Stimulated activated CD8-positive, alpha-beta memory T cell treated with anti-CD3 and anti-CD28 coated beads, Interleukin-12 subunit alpha, Interleukin-12 subunit beta, amount 100 ng/mL, for 24 hours (primary cell): Measurements from ENCODE around the gene IFNA16.
"Not testable (repeated sequence)": the region's sequence is repeated elsewhere in the genome, so short reads cannot be mapped to it uniquely, and the experiment has no call there.

ENCODE experiments used
- DNase-seq: peaks from one replicate; pipeline ENCODE4 v3.0.0-alpha.2; 2020; ENCODE audit errors: extremely low read depth

The IFNA16 gene

GRCh38 chr9:21217211-21217610 lies at the start of gene IFNA16:
IFNA16 (minus strand) TSS chr9:21217311; CDS start chr9:21217305, 6 bp downstream.
- not testable (repeated sequence) for DNase-seq

- DNase-seq, result no peak
These were observed 48.5 kb upstream of the IFNA16 start for GRCh38 chr9:21265421-21266189.

GRCh38 chr9:21255538-21256212 lies 38.6 kb upstream of the IFNA16 start:
- no peak for DNase-seq

GRCh38 chr9:21252721-21253547 lies 35.8 kb upstream of the IFNA16 start:
- no peak for DNase-seq

DNA sequence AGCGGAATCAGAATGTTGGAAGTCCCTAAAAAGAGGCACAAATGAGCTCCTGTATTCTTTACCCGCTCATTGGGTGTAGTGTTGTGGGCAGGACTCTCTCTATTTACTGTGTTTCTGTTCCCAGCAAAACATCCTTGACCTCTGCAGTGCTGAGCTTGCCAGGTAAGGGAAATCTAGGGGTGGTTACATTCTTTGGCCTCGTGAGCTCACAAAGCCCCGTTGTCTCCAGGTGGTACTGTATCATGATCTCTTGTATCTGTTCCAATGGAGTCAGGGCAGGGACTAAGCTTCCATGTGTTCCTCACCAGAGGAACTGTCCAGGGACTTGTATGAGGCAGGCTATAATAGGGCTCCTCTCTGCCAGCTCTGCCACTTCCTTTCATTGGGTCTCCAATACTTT lies 34.5 kb upstream of the IFNA16 start:
- DNase-seq, result no peak

GRCh38 chr9:21251190-21251589 lies 34.1 kb upstream of the IFNA16 start:
- no peak for DNase-seq

DNA sequence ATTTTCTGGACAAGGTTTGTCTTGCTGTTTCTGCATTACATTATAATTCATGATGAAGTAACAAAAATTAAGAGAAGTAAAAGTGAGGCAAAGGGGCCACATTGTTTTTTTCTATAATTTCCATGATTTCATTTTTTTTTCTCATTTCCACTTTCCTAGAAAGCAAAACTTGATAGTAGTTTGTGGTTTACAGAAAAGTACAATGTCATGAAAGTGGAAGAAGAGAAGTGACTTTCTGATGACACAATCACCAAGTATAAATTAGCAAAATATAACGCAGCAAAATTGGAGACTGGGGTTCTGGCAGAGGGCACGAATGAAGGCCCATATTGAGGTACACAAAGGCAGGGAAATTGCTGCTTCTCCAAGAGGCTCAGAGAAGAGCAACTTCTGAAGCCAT lies 27.7 kb upstream of the IFNA16 start:
- DNase-seq, result no peak

DNA sequence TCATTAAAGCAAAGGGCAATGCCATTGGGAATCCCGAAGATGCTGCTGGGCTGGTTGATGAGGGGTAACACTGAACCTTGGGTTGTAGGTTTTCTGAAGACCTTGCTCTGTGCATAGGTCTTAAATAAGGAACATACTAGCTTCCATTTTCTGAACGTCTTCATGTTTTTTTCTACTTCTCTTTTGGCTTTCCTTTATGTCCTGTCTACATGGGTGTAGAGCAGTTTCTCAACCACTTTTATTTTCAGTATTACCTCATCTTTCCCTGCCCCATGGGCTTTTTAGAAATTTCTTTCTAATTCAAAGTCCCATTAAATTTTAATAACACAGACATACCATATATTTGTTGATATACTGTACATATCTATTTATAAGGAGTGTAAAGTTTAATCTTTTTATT lies 22.8 kb upstream of the IFNA16 start, which contains the start of gene IFNA14:
IFNA14 (minus strand) TSS at position 95 of the 400 bp plus-strand sequence; CDS start at position 25, 70 bp downstream.
- DNase-seq, result no peak

DNA sequence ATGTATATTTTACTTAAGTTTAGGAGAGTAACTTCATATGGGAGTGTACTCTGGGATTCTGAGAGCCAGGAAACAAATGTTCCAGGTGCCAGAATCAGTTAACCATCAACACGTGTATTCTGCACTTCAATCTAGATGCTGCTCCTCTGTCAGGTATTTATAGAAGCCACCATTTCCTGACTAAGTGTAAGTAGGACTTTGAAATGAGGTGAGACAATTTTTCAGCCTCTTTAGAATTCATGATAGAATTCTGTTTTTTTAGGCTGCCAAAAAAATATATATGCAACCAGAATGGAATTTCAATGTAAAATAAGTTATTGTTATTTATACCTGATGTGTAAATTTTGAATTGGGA lies 19.2 kb upstream of the IFNA16 start:
- not testable (repeated sequence) for DNase-seq

GRCh38 chr9:21235468-21236359 lies 18.6 kb upstream of the IFNA16 start:
- DNase-seq, result not testable (repeated sequence)

DNA sequence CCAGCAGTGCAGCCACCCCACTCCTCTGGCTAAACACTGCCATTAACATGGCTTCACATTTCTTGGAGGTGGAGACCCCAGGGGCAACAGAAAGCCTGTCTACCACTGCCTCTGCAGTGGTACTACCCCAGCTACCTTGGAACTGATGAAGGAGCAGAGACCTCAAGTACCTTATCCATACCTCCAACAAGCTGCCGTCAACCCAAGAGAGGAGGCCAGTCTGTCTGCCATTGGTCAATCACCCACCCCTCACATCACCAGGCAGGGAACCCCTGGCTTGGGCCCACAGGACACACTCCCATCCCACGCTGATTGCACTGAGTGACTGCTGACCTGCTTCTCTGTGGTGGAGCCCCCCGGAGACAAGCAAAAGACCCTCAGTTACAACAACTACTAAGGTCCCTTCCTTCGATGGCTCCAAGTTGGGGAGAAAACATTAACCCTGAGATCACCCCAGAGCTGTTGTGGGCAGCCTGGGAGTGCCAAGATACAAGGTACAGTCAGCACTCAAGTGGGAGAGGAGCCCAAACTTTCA lies 17.1 kb upstream of the IFNA16 start:
- no peak for DNase-seq

DNA sequence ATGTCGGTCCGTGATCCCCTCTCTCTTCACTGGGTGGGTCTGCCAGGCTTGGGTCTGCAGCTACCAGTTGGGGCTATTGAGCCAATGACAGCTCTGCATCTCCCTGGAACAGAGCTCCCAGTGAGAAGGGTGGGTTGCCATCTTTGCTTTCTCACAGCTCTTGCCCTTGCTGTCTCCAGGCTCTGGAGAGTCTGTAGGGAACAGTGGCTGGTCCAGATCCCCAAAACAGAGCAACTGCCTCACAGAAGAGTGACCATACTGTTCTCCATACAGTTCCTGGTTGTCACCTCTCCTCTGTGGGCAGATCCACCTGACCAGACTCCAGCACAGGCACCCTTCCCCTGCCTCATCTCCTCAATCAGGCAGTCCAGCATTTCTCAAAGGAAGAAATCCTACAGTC lies 16.1 kb upstream of the IFNA16 start:
- DNase-seq, result no peak

- no peak for DNase-seq
These were observed 11.0 kb upstream of the IFNA16 start, which contains the start of gene IFNA17 for GRCh38 chr9:21228122-21228521. IFNA17 (minus strand) TSS chr9:21228222; CDS start chr9:21228173, 49 bp downstream.

DNA sequence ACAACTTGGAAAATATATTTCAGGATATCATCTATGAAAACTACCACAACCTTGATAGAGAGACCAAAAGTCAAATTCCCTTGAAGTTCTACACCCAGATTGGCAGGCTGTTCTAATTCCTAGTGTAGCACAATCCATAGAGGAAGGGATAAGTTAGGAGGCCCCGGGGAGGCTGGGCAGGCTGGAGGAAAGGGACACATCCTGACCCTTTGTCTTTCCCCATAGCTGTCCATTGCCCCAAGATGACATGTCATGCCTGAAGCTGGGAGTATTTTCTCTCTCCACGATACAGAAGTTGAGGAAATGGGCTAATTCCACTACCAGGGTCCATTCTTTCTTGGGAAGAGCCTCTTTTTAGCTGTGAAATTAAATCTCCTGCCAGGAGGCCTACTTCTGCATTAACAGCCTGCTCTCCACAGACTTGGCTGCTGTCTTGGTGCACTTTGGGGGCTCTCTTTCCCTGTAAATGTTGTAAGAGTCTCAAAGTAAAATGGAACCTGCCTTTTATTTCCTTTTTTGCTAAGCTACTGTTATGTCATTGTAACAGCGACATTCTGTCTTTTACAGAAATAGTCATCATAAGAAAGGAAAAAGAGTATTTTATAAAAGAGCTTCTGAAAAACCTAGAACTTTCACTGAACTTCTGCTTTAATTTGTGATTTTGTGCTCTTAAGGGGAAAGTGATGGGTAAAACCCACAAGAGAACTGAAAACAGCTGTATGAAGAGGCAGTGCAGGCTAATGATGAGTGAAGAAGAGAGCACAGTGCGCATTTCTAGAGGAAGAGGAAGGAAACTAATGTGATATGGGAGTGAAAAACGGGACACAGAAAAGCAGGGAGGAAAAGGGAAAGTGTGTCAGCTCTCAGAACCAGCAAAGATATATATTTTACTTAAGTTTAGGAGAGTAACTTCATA lies 3.4 kb downstream of the IFNA16 start:
- DNase-seq, result not testable (repeated sequence)

- DNase-seq, result not testable (repeated sequence)
These were observed 5.0 kb downstream of the IFNA16 start for GRCh38 chr9:21212160-21212559.

- not testable (repeated sequence) for DNase-seq
These were observed 6.3 kb downstream of the IFNA16 start for GRCh38 chr9:21210782-21211181.

DNA sequence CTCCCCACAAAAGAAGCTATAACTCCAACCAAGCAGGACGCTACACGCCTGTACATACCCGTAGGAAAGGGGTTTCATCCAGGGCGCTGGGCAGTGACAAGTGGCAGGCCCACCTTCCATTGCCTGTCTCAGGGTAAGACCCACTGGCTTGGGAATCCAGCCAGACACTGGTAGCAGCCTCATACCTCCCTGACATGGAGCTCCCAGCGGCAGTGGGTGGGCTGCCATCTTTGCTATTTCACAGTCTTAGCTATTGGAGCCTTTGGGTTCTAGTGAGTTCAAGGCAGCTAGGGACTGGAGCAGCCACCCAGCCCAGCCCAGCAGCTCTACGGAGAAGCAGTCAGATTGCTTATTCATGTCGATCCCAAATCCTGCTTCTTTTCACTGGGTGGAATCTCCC lies 6.8 kb downstream of the IFNA16 start:
- no peak for DNase-seq

GRCh38 chr9:21207043-21207442 lies 10.1 kb downstream of the IFNA16 start, which contains the start of gene IFNA10:
IFNA10 (minus strand) TSS chr9:21207143; CDS start chr9:21207097, 46 bp downstream.
- not testable (repeated sequence) for DNase-seq

DNA sequence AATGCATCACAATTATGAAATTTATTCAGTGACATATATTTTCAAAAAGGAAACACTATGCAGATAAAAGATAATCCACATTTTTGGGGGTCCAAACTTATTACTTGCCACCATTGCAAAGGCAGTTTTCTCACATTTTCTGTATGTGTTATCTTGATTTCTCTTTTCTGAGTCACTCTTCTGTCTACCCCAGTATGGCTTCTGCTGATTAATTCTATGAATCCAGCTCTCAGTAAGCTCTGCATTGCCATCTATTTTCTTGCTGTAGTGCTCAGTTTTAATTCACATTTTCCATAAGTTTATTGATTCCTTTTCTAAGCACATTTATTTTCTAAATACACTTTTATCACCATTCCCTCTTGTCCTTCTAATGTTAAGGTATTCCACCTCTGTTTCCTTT lies 11.9 kb downstream of the IFNA16 start:
- no peak for DNase-seq

DNA sequence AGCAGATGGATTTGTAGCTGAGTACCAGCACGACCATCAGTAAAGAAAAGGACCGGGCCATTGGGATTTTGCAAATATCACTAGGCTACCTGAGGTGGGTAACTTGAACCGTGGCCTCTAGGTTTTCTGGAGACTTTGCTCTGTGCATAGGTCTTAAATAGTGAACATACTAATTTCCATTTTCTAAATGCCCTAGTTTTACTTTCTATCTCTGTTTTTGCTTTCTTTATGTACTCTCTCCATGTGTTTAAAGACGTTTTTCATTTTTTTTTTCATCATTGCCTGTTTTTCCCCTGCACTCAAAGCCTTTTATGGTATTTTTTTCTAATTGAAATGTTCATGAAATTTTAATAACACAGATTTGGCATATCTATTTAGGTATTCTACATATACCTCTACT lies 15.0 kb downstream of the IFNA16 start, which contains the start of gene IFNA7:
IFNA7 (minus strand) TSS at position 101 of the 400 bp plus-strand sequence; CDS start at position 61, 40 bp downstream.
- DNase-seq, result not testable (repeated sequence)
